GM11168 (cell line): ENCODE measurements around the gene FADD.

Source experiments
- in situ Hi-C: fragments of 300-500 bp; cut with MboI; formaldehyde crosslinking; loops from one replicate; pipeline ENCODE4 v1.12.0; 2022; ENCODE audit warnings: low sequenced_read_pairs; ENCODE audit not compliant: unreplicated experiment

FADD gene

GRCh38 chr11:70202920-70203750 is at the start of gene FADD:
FADD (plus strand) TSS chr11:70203296; CDS start chr11:70203460, 164 bp downstream.
- in situ Hi-C loops: no loop called here

GRCh38 chr11:70155386-70155785 is 47.7 kb upstream of the FADD start:
- in situ Hi-C loops: no loop called here

- in situ Hi-C loops: no loop called here
These were observed 46.6 kb upstream of the FADD start for GRCh38 chr11:70156291-70157037.

- in situ Hi-C loops: no loop called here
These were observed 44.9 kb upstream of the FADD start for GRCh38 chr11:70158201-70158600.

GRCh38 chr11:70158757-70159389 is 44.2 kb upstream of the FADD start:
- in situ Hi-C loops: no loop called here

GRCh38 chr11:70159627-70160570 is 43.2 kb upstream of the FADD start:
- in situ Hi-C loops: no loop called here

GRCh38 chr11:70161043-70161625 is 42.0 kb upstream of the FADD start:
- in situ Hi-C loops: no loop called here

GRCh38 chr11:70164705-70165104 is 38.4 kb upstream of the FADD start:
- in situ Hi-C loops: no loop called here

GRCh38 chr11:70167120-70167519 is 36.0 kb upstream of the FADD start:
- in situ Hi-C loops: no loop called here

- in situ Hi-C loops: no loop called here
These were observed 35.2 kb upstream of the FADD start for GRCh38 chr11:70167723-70168404.

GRCh38 chr11:70168405-70168754 is 34.7 kb upstream of the FADD start:
- in situ Hi-C loops: no loop called here

- in situ Hi-C loops: no loop called here
These were observed 34.0 kb upstream of the FADD start for GRCh38 chr11:70169127-70169526.

GRCh38 chr11:70169632-70170031 is 33.5 kb upstream of the FADD start:
- in situ Hi-C loops: no loop called here

- in situ Hi-C loops: no loop called here
These were observed 32.4 kb upstream of the FADD start for GRCh38 chr11:70170596-70171210.

GRCh38 chr11:70173018-70173417 is 30.1 kb upstream of the FADD start:
- in situ Hi-C loops: no loop called here

- in situ Hi-C loops: loop anchor here (25.0 kb wide), 1 partner anchor 487 kb away; the partner anchor contains the start of gene LTO1
These were observed 28.4 kb upstream of the FADD start for GRCh38 chr11:70174547-70175235.

GRCh38 chr11:70175236-70175698 is 27.8 kb upstream of the FADD start:
- in situ Hi-C loops: loop anchor here (25.0 kb wide), 1 partner anchor 488 kb away; the partner anchor contains the start of gene LTO1
